Measurements from ENCODE around the gene SH3BP4. TPM values are rescaled to one million over a fixed set of nuclear protein-coding genes. Genes with fewer than 3 reads are reported as not detected.

SH3BP4 gene
- total and polyA plus RNA-seq, 2 donors (not counting 1 experiment from before 2014, with no cell fraction given) = 1.00 to 1.3 TPM

GRCh38 chr2:234994438-234995321 is 42.9 kb downstream of the SH3BP4 start:
- Histone ChIP-seq H3K79me2 (ENCODE audit: control insufficient read depth, insufficient read depth, low read length) (no peaks in the 10 kb centered on the region), H3K4me3 (ENCODE audit: control extremely low read depth in 1 of 5, extremely low read depth in 1 of 5, insufficient read depth in 1 of 5, low read depth in 2 of 5, low read length in 4 of 5) (no peak overlapping the region), H4K20me1 (ENCODE audit: control insufficient read depth, insufficient read depth, low read length, poor library complexity, severe bottlenecking) (no peaks in the 10 kb centered on the region), H3K4me2 (replicated peaks; ENCODE audit: low read depth, low read length, poor library complexity, severe bottlenecking) (peak overlapping the region; percentile 48), H3K27ac (ENCODE audit: low read length in 2 of 2) (no peak overlapping the region), H3K36me3 (replicated peaks in 1 of 2; ENCODE audit: control extremely low read depth in 1 of 2, control insufficient read depth in 1 of 2, extremely low read depth in 1 of 2, insufficient read depth in 2 of 2, low read length in 1 of 2) (no peaks in the 10 kb centered on the region), H2AFZ (ENCODE audit: insufficient read depth, low read depth, low read length, poor library complexity, severe bottlenecking) (no peak overlapping the region), H3K4me1 (ENCODE audit: control insufficient read depth in 2 of 2, insufficient read depth in 2 of 2, low read length in 2 of 2) (peaks cover 14 to 32% of the 10 kb centered on the region in 2 donors), H3K9ac (ENCODE audit: low read length) (no peak overlapping the region), H3K9me3 (ENCODE audit: control extremely low read depth in 1 of 3, control insufficient read depth in 2 of 3, insufficient read depth in 1 of 3, low read length in 2 of 3) (peaks cover 0 to 12% (median 0%) of the 10 kb centered on the region in 3 donors), H3K27me3 (replicated peaks in 1 of 4; ENCODE audit: control extremely low read depth in 1 of 4, control insufficient read depth in 3 of 4, insufficient read depth in 4 of 4, low read length in 3 of 4) (peaks cover 0 to 6% (median 0%) of the 10 kb centered on the region in 4 experiments)
- Mint-ChIP-seq H3K27me3 (no peaks in the 10 kb centered on the region), H3K27ac (no peak overlapping the region), H3K9me3 (ENCODE audit: insufficient read depth) (no peaks in the 10 kb centered on the region), H3K4me3 (no peak overlapping the region), H3K4me1 (peaks cover 15% of the 10 kb centered on the region)
- ChIA-PET CTCF (no interaction called here), POLR2A (no interaction called here)
- DNase-seq (peak; percentile 16), ATAC-seq (ENCODE audit: low read depth) (no peak)
- TF ChIP-seq, protein P1, sequence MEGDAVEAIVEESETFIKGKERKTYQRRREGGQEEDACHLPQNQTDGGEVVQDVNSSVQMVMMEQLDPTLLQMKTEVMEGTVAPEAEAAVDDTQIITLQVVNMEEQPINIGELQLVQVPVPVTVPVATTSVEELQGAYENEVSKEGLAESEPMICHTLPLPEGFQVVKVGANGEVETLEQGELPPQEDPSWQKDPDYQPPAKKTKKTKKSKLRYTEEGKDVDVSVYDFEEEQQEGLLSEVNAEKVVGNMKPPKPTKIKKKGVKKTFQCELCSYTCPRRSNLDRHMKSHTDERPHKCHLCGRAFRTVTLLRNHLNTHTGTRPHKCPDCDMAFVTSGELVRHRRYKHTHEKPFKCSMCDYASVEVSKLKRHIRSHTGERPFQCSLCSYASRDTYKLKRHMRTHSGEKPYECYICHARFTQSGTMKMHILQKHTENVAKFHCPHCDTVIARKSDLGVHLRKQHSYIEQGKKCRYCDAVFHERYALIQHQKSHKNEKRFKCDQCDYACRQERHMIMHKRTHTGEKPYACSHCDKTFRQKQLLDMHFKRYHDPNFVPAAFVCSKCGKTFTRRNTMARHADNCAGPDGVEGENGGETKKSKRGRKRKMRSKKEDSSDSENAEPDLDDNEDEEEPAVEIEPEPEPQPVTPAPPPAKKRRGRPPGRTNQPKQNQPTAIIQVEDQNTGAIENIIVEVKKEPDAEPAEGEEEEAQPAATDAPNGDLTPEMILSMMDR (IDR thresholded peaks at IDR 0.05) = no peak
- TF ChIP-seq EZH2 (IDR thresholded peaks at IDR 0.05; ENCODE audit: borderline replicate concordance, insufficient read depth, low read depth, low read length, poor library complexity, severe bottlenecking) = no peak
- WGBS (ENCODE audit: insufficient coverage) = 75% methylated on average over 28 of the region's 29 CpGs
- intact Hi-C loops (cut with micrococcal nuclease) = no loop called here
